NCI-H1694 (cell line): Measurements from ENCODE around the gene SPDYE11.
"Not testable (repeated sequence)": the region's sequence is repeated elsewhere in the genome, so short reads cannot be mapped to it uniquely, and the experiment has no call there.

ENCODE experiments used
- DNase-seq: peaks from one replicate; lab custom pipeline; 2025; lab: John Stamatoyannopoulos, UW

SPDYE11 gene

GRCh38 chr7:73057811-73058210 is at the start of gene SPDYE11:
Gene SPDYE11, minus strand, starts transcription at chr7:73057911. Its CDS starts 1,800 bp downstream, at chr7:73056111.
- not testable (repeated sequence) for DNase-seq

GRCh38 chr7:73085938-73086337 is 28.2 kb upstream of the SPDYE11 start, which contains the start of gene SPDYE9:
Gene SPDYE9, minus strand, starts transcription at chr7:73086038. Its CDS starts 1,800 bp downstream, at chr7:73084238.
- DNase-seq = not testable (repeated sequence)

GRCh38 chr7:73029666-73030065 is 28.0 kb downstream of the SPDYE11 start, which contains the start of gene SPDYE8:
Gene SPDYE8, minus strand, starts transcription at chr7:73029766. Its CDS starts 1,800 bp downstream, at chr7:73027966.
- DNase-seq = not testable (repeated sequence)

GRCh38 chr7:73006491-73006890 is 51.2 kb downstream of the SPDYE11 start:
- DNase-seq = not testable (repeated sequence)

GRCh38 chr7:73005693-73006447 is 51.8 kb downstream of the SPDYE11 start:
- not testable (repeated sequence) for DNase-seq

GRCh38 chr7:73005356-73005692 is 52.4 kb downstream of the SPDYE11 start:
- not testable (repeated sequence) for DNase-seq

GRCh38 chr7:72997887-72998468 is 59.7 kb downstream of the SPDYE11 start:
- DNase-seq = not testable (repeated sequence)
